ENCODE results near the gene AMTN. TPM values are rescaled to one million over a fixed set of nuclear protein-coding genes. Genes with fewer than 3 reads are reported as not detected.

AMTN gene
- total RNA-seq, 1 donor from 2014 or later: not detected

DNA sequence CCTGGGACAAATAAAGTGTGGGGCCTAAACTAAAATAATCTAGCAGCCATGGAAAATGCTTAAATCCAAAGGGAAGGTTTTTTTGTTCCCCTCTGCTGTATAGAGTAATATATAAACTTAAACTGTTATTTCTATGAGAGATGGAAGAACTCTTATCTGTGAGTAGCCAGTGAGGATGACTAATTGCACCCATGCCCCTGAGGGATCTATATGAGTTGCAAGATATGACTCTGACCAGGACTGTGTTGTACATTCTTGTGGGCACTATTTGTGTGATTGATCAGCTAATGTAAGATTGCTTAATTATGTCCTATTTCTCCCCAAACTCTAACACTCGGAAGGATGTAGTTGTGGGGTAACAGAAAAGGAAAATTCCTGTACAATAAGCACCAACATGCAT is 38.5 kb downstream of the AMTN start:
- TF ChIP-seq, protein P1, sequence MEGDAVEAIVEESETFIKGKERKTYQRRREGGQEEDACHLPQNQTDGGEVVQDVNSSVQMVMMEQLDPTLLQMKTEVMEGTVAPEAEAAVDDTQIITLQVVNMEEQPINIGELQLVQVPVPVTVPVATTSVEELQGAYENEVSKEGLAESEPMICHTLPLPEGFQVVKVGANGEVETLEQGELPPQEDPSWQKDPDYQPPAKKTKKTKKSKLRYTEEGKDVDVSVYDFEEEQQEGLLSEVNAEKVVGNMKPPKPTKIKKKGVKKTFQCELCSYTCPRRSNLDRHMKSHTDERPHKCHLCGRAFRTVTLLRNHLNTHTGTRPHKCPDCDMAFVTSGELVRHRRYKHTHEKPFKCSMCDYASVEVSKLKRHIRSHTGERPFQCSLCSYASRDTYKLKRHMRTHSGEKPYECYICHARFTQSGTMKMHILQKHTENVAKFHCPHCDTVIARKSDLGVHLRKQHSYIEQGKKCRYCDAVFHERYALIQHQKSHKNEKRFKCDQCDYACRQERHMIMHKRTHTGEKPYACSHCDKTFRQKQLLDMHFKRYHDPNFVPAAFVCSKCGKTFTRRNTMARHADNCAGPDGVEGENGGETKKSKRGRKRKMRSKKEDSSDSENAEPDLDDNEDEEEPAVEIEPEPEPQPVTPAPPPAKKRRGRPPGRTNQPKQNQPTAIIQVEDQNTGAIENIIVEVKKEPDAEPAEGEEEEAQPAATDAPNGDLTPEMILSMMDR (conservative IDR thresholded peaks at IDR 0.05; ENCODE audit: low read depth, low read length): no peak
- DNase-seq (ENCODE audit: low read depth): no peak
- H3K4me3 ChIP-seq (ENCODE audit: low read depth, low read length): no peak overlapping the region

DNA sequence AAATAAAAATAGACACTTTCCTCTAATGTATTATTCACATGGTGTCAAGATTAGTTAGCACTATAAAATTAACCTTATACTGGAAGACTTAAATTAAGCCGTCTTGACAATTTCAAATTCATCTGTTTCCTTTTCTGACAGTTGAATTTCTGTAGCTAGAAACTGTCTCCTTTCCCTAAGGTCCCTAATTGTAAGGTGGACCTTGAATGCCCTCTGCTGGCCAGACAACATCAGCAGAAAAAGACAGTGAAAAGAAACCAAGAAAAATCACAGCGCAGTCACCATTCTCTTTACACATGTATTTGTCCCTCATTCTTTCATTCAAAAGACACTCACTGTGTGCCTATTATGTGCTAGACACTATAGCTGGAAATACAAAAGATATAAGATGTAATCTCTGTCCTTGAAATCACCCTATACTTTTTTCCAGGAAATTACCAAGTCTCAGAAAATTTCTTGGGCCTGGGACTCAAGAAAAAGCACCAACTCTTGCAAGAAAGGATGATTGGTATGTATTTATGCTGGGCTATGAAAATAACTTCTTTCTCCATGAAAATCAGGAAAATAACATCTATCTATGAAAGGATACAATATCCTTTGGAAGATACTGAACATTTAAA is 41.0 kb downstream of the AMTN start:
- DNase-seq (ENCODE audit: low read depth): no peak
- TF ChIP-seq, protein P1 (conservative IDR thresholded peaks at IDR 0.05; ENCODE audit: low read depth, low read length): peak; percentile 90

DNA sequence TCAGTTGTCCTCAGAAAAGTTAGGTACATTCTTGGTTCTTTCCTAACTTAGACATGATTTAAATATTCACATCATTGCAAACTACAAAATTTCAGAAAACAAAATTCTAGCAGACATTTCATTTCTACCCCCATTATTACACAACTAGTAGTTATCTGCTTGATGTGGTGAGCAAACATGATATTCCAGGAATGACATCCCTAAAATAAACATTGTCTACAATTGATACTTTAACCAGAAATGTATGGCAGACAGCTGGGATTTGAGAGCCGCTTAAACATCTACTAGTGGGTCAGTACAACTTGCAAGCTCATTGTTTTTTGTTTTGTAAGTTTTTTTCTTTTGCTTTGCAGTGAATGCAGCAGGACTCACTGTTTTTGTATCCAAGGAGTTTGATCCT is 41.6 kb downstream of the AMTN start:
- TF ChIP-seq, protein P1 (conservative IDR thresholded peaks at IDR 0.05; ENCODE audit: low read depth, low read length): no peak
- H3K4me3 ChIP-seq (ENCODE audit: low read depth, low read length): no peak overlapping the region
- DNase-seq (ENCODE audit: low read depth): no peak

More for the DNA sequence above, 41.0 kb downstream of the AMTN start:
- H3K4me3 ChIP-seq (ENCODE audit: low read depth, low read length): no peak overlapping the region

DNA sequence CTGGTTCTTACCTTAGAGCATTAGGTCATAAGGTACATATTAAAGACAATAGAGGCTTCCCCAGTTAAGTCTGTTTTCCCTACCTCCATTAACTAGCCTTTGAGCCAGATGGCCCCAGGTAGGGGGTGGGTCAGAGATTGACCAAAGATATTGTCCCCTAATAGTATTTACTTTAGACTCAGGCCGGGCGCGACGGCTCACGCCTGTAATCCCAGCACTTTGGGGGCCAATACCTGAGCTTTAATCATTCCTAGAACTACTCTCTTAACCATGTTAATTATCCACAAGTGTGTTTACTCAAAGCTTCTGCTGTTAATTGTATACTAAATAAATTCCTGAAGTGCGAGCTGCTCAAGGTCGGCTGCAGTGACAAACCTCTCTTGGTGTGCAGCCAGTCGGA is 45.7 kb downstream of the AMTN start:
- no peak for DNase-seq (ENCODE audit: low read depth)
- no peak overlapping the region for H3K4me3 ChIP-seq (ENCODE audit: low read depth, low read length)
- TF ChIP-seq, protein P1 (conservative IDR thresholded peaks at IDR 0.05; ENCODE audit: low read depth, low read length): no peak

DNA sequence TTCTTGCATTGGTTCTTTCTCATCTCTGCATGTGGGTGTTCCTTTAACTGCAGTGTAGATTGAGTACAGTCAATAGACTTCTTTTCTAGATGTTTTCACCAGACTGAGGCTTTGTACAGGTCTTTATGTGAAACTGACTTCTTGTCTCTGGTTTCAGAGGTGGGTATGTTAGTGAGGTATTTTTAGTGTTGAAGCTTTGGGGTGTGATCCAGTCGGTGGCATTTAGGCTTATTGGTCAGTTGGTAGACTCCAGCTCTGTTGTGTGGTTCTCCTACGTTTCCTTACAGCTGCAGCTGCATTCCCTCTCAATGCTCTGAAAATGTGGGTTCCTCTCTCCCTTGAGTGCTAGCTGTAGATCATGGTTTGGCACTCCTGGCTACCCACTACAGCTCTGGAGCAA is 52.4 kb downstream of the AMTN start:
- H3K4me3 ChIP-seq (ENCODE audit: low read depth, low read length): no peak overlapping the region
- TF ChIP-seq, protein P1 (conservative IDR thresholded peaks at IDR 0.05; ENCODE audit: low read depth, low read length): no peak
- no peak for DNase-seq (ENCODE audit: low read depth)

DNA sequence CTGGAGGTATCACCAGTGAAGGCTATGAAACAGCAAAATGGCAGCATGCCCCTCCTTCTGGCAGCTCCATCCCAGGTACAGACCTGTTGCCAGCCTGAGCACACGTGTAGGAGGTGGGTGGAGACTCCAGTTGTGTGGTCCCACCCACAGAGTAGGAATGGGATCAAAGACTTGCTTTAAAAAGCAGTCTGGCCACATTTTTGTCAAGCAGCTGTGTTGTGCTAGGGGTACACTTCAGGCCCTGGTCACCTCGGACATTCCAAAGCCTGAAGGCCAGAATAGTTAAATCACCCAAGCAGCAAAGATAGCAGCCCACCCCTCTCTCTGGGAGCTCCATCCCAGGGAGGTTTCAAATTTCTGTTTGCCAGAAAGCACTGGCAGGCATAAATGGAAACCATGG is 53.4 kb downstream of the AMTN start:
- DNase-seq (ENCODE audit: low read depth): no peak
- TF ChIP-seq, protein P1 (conservative IDR thresholded peaks at IDR 0.05; ENCODE audit: low read depth, low read length): no peak
- H3K4me3 ChIP-seq (ENCODE audit: low read depth, low read length): no peak overlapping the region

DNA sequence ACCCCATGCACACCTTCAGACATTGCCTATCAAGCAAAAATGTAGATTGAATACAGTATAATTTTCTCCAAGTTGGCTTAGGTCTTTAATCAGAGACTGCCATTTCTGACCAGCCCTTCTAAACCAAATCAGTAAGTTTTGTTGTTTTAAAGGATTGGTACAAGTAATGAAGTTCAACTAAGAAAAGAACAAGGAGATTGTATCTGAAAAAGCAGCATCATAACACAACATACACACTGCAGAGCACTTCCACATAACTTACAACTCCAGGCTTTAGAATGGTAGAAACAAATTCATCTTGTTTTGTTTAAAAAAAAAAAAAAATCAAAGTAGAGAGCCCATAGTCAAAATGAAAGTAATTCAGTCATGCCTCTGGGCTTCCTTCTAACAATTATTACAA is 57.6 kb downstream of the AMTN start:
- no peak overlapping the region for H3K4me3 ChIP-seq (ENCODE audit: low read depth, low read length)
- TF ChIP-seq, protein P1 (conservative IDR thresholded peaks at IDR 0.05; ENCODE audit: low read depth, low read length): no peak
- DNase-seq (ENCODE audit: low read depth): no peak

Measured in epithelial cell of proximal tubule (primary cell).